Measurements from ENCODE around the gene OGFR.

Gene OGFR, protein sequence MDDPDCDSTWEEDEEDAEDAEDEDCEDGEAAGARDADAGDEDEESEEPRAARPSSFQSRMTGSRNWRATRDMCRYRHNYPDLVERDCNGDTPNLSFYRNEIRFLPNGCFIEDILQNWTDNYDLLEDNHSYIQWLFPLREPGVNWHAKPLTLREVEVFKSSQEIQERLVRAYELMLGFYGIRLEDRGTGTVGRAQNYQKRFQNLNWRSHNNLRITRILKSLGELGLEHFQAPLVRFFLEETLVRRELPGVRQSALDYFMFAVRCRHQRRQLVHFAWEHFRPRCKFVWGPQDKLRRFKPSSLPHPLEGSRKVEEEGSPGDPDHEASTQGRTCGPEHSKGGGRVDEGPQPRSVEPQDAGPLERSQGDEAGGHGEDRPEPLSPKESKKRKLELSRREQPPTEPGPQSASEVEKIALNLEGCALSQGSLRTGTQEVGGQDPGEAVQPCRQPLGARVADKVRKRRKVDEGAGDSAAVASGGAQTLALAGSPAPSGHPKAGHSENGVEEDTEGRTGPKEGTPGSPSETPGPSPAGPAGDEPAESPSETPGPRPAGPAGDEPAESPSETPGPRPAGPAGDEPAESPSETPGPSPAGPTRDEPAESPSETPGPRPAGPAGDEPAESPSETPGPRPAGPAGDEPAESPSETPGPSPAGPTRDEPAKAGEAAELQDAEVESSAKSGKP

GRCh38 chr20:62804627-62805154, at the start of gene OGFR:
Gene OGFR (plus strand): TSS chr20:62804835. CDS start chr20:62804860, 25 bp downstream.
- peak in 1 of 2 donors; percentile 39 for DNase-seq (ENCODE audit: low read depth in 2 of 2)

DNA sequence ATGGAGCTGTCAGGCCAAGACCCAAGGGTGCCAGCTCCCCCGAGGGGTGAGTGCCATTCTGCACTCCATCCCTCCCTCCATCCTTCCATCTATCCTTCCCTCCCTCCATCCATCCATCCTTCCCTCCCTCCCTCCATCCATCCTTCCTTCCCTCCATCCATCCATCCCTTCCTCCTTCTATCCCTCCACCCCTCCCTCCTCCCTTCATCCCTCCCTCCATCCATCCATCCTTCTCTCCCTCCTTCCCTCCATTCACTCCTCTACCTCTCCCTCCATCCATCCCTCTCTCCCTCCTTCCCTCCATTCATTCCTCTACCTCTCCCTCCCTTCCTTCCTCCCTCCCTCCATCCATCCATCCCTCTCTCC, 49.7 kb upstream of the OGFR start:
- DNase-seq (ENCODE audit: low read depth in 2 of 2) = no peak

GRCh38 chr20:62755817-62756724, 48.6 kb upstream of the OGFR start:
- DNase-seq (ENCODE audit: low read depth in 2 of 2) = no peak

GRCh38 chr20:62758226-62758912, 46.3 kb upstream of the OGFR start:
- DNase-seq (ENCODE audit: low read depth in 2 of 2) = no peak

- no peak for DNase-seq (ENCODE audit: low read depth in 2 of 2)
Measured at GRCh38 chr20:62759981-62760431, 44.6 kb upstream of the OGFR start.

DNA sequence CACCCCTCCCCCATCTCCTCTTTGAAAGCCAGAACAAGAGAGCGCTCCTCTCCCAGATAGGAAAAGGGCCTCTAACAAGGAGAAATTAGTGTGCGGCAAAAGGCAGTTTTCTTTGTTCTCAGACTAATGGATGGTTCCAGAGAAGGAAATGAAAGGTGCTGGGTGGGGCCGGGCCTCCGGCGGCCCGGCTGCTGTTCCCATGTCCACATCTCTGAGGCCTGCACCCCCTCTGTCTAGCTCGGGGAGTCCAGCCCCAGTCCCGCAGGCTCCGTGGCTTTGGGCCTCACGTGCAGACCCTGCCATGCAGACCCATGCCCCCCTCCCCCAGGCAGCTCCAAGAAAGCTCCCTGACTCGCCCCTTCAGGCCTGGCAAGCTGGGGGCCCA, 44.2 kb upstream of the OGFR start:
- no peak for DNase-seq (ENCODE audit: low read depth in 2 of 2)

GRCh38 chr20:62760856-62761758, 43.5 kb upstream of the OGFR start:
- DNase-seq (ENCODE audit: low read depth in 2 of 2) = no peak

DNA sequence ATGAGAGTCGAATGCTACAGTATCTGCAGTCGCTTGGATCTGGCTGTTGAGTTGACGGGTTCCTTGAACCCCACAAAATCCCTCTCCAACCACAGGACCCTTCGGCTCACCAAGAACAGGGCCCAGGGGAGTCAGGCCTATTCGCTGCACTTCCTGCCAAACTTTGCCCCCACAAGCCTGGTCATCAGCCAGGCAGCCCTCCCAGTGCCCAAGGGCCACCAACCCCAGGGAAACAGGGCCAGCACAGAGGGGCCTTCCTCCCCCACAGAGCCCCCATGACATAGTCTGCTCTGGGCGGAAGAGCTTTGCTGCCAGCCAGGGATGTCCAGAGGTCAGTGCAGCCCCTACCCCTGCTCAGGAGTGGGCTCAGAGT, 42.9 kb upstream of the OGFR start:
- DNase-seq (ENCODE audit: low read depth in 2 of 2) = no peak

DNA sequence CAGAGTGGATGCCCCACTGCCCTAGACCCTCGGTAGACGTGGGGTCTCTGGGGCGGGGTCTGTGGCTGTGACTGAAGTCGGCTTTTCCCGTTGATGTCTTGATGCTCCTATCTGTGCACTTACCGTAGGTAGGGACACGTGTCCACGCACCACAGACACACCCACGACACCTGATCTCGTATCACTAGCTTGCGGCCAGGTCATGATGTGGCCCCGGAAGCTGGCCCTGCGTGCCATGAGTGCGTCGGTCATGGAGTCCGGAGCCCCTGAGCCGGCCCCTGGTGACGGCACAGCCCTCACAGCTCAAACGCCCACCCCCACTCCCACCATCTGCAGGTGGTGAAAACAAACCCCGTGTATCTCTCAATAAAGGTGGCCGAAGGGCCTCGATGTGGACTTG, 42.3 kb upstream of the OGFR start:
- DNase-seq (ENCODE audit: low read depth in 2 of 2) = no peak

DNA sequence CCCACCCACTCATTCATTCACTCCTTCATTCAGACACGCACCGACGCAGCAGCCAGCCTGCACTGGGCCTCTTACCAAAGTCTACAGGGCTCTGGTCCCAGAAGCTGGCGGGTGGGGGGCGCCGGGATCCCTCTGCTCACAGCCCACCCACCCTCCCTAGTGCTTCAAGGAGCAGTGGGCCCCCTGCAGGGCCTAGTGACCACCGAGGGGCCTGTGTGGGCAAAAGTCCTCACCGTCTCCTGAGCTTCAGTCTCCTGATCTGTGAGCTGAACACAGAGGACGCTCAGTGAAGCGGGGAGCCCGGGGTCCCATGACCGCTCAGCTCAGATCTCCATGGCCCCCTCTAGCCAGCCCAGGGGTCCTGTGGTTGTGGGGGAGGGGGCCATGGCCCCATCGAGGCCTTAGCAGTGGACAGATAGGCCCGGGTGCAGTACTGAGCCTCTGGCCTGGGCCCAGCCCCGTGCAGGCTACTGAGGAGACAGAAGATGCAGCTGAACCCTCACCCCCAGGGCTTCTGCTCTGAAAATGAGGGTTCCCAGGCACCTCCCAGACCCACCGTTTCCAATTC, 41.8 kb upstream of the OGFR start:
- DNase-seq (ENCODE audit: low read depth in 2 of 2) = no peak

GRCh38 chr20:62763404-62763803, 41.2 kb upstream of the OGFR start:
- no peak for DNase-seq (ENCODE audit: low read depth in 2 of 2)

DNA sequence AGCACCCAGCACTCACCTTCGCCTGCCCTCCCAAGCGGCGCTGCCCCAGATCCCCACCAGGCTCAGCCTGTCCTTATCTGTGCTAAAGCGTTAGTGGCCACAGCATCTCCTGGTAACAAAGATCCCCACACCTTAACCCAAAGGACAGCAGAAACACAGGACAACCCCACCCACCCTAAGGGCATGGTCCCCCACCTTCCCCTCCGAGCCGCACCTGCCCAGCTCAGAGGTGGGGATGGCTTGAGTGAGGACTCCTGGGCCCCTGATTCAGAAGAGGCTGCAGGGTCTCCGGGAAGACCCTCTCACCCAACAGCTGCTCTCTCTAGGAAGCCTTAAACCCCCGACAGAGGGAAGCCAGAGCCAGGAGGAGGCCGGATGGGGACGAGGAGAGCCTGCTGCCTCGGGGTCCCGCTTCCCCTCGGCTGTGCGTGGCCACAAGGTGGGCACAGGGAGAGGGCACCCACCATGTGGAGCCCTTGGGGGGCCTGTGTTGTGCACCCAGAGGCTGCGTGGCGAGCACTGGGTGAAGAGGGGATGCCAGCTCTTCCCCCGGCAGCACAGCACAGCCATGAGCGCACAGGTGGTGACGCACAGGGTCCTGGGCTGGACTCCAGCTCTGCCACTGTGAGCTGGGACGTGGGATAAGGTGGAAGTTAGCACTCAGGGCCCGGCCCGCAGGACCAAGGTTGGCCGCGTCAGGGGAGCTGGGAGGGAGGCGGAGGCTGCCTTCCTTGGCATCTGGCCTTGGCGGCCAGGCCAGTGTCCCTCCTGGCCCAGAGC, 40.3 kb upstream of the OGFR start:
- DNase-seq (ENCODE audit: low read depth in 2 of 2) = no peak

- no peak for DNase-seq (ENCODE audit: low read depth in 2 of 2)
Measured at GRCh38 chr20:62765021-62765420, 39.6 kb upstream of the OGFR start.

DNA sequence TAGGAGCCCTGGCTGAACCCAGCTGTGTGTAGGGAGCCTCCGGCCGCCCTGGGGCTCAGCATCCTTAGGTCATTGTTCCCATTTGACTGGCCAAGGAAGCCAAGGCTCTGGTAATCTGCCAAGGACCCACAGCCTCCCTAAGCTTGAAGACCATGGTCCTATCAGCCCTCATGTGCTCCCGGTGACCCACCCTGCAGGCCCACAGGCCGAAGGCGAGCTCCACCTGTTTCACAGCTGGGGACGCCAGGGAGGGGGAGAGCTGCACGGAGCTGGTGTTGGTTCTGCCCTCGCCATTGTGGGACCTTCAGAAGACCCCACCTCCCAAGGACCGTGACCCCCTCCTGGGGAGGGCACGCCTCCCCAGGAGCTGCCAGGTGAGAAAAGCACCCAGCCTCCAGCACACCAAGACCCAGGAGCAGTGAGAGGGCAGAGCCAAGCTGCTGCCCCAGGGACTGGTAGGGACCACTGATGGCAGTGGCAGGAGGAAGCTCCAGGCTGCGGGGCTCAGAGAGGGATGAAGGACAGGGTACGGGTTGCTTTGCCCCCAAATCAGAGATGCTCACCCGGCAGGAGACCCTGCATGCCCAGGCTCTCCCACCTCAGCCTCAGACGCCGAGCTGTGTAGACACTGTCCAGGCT, 39.1 kb upstream of the OGFR start:
- DNase-seq (ENCODE audit: low read depth in 2 of 2) = no peak

DNA sequence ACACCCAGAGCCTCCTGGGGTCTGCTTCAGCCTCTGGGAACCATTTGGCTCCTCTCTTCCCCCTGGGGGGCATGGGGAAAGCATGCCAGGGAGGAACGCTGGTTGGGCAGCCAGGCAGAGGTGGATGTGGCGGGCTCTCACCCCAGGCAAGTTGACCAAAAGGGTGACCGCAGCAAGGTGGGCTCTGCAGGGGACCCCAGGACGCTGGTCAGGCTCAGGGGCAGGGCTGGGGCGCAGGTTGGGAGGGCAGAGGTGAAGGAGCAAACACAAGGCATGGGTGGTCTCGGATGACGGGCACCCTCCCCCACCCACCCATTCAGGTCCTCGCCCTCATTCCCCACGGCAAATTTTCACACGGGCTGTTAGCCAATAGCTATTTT, 38.6 kb upstream of the OGFR start:
- no peak for DNase-seq (ENCODE audit: low read depth in 2 of 2)

DNA sequence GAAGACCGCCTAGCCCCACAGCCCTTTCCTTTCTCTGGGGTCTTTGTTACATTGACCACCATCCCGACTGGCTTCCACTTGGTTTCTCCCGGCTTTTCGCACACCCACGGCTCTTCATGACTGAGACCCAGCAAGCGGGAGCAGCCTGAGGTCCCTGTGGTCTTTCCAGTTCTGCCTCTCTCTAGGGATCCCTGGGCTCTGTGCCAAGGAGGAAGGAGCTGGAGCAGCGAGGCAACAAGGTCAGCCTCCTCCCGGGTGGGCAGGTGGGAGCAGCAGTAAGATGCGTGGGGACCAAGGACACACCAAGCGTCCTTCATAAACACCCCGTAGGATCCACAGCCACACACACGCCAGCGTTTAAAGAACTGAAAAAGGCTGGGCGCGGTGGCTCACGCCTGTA, 37.9 kb upstream of the OGFR start:
- no peak for DNase-seq (ENCODE audit: low read depth in 2 of 2)

DNA sequence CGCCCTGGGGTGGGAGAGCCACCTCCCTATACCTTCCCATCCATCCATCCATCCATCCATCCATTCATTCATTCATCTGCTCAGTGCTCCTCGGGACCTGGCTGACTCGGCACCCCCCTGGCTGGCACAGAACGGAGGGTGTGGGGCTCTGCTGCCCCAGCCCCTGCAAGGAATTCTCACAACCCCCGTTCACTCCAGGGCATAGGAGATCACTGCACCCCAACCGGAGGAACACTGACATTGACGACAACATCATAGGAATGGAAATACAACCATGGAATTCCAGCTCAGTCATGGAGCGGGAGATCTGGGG, 36.4 kb upstream of the OGFR start:
- DNase-seq (ENCODE audit: low read depth in 2 of 2) = no peak

DNA sequence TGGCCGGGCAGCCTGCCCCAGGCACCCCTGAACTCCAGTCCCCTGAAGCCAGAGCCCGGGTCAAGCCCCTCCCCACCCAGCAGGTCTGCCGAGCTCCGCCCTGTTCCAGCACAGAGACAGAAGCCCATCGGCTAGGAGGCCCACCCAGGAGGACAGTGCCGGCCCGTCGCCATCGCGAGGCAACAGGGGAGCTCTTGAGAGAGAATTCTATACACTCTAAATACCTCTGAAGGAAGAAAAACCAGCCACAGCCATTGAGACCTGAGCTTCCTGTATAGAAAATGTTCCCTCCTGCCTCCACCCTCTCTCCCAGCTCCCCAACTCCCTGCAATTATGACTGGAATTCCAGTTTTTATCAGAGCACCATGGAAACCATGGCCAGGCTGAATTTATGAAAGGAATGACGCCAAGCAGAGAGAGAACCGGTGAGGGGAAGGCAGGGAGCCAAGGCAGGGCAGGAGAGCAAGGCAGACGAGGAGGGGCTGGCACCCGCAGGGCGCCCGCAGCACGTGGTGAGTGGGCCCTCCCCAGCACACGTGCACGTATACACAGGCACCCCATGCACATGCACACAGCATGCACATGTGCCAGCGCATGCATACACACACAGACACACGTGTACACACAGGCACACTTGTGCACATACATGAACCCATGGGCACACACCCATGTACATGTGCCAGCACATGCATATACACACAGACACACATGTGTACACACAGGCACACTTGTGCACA, 35.9 kb upstream of the OGFR start:
- DNase-seq (ENCODE audit: low read depth in 2 of 2) = no peak

Measured in stimulated activated CD4-positive, alpha-beta T cell treated with anti-CD3 and anti-CD28 coated beads, Interleukin-15, amount 100 ng/mL, for 48 hours (primary cell).